ENCODE data around the gene ARF1. TPM values are rescaled to one million over a fixed set of nuclear protein-coding genes. Genes with fewer than 3 reads are reported as not detected.

ARF1 gene
- 270 and 296 TPM in 2 replicates for total RNA-seq

GRCh38 chr1:228082214-228082917, at the start of gene ARF1:
Gene ARF1, plus strand, starts transcription at chr1:228082708. Its CDS starts 14,407 bp downstream, at chr1:228097115.

GRCh38 chr1:228102791-228103620, 20.5 kb downstream of the ARF1 start, which contains the start of gene C1orf35:
Gene C1orf35, minus strand, starts transcription at chr1:228103325. Its CDS starts 98 bp downstream, at chr1:228103227.

GRCh38 chr1:228109073-228109961, 26.8 kb downstream of the ARF1 start, which contains the start of gene MRPL55:
Gene MRPL55, minus strand, starts transcription at chr1:228109299. Its CDS starts 1,039 bp downstream, at chr1:228108260.

GRCh38 chr1:228139931-228140723, 57.6 kb downstream of the ARF1 start, which contains the start of gene GUK1:
Gene GUK1, plus strand, starts transcription at chr1:228140279. Its CDS starts 24 bp downstream, at chr1:228140303.

Other genes starting within 250 kb of the ARF1 start
- 0.12 TPM in 1 of 2 replicates, not detected in the other for gene WNT9A, start 134.8 kb upstream of the ARF1 start, total RNA-seq
- not detected in 2 replicates for gene WNT3A, start 75.7 kb upstream of the ARF1 start, total RNA-seq
- 10.4 and 13.4 TPM in 2 replicates for gene C1orf35, start 20.6 kb downstream of the ARF1 start, total RNA-seq
- 60.0 and 69.2 TPM in 2 replicates for gene MRPL55, start 26.6 kb downstream of the ARF1 start, total RNA-seq
- 263 and 302 TPM in 2 replicates for gene GUK1, start 57.6 kb downstream of the ARF1 start, total RNA-seq
- gene GJC2, start 67.2 kb downstream of the ARF1 start, total RNA-seq = 0.37 and 0.49 TPM in 2 replicates
- 3.2 and 6.6 TPM in 2 replicates for gene IBA57, start 83.1 kb downstream of the ARF1 start, total RNA-seq
- 4.8 and 6.0 TPM in 2 replicates for gene OBSCN, start 125.3 kb downstream of the ARF1 start, total RNA-seq

All from cardiac ventricle fibroblast (primary cell).